IMR-90 (cell line): Measurements from ENCODE around the gene LETM1. TPM values are rescaled to one million over a fixed set of nuclear protein-coding genes. Genes with fewer than 3 reads are reported as not detected.

Experiments used
- ATAC-seq: fragments of 200-7000 bp; cut with Tn5 transposase; 2 replicates; pipeline ENCODE4 v1.9.1; 2020; ENCODE audit warnings: low read depth, mild to moderate bottlenecking, moderate library complexity
- BruUV-seq: library from RNA; stranded (reverse); fragments of 400-500 nt; replicated peaks from 2 replicates; lab custom pipeline; 2021; lab: Mats Ljungman, UMichigan
- CTCF ChIA-PET: fragments of 300-600 bp; formaldehyde crosslinking; extraction: SDS; loops from one replicate; lab custom pipeline; 2021; ENCODE audit warnings: antibody characterized with exemption; lab: Yijun Ruan, JAX
- POLR2A ChIA-PET: fragments of 300-600 bp; sonication (Branson Sonifier 250); formaldehyde crosslinking; loops from one replicate; lab custom pipeline; 2022; ENCODE audit warnings: antibody characterized with exemption; ENCODE audit not compliant: unreplicated experiment; lab: Charles Lee
- DNase-seq: peaks from one replicate; pipeline ENCODE4 v3.0.0; 2013
- H2AFZ ChIP-seq: replicated peaks from 2 replicates; pipeline ENCODE3; 2013; ENCODE audit warnings: low read length, mild to moderate bottlenecking; ENCODE audit not compliant: poor library complexity
- H2AK5ac ChIP-seq: 2 replicates; pipeline ENCODE4 v1.6.1; 2013; ENCODE audit warnings: low read depth, low read length, inconsistent platforms
- H2AK9ac ChIP-seq: replicated peaks from 2 replicates; pipeline ENCODE3; 2013; ENCODE audit warnings: mild to moderate bottlenecking, low read depth, low read length, moderate library complexity; ENCODE audit not compliant: poor library complexity
- H2BK120ac ChIP-seq: 2 replicates; pipeline ENCODE4 v1.6.1; 2013; ENCODE audit warnings: low read depth, low read length, inconsistent platforms
- H2BK15ac ChIP-seq: 3 replicates; pipeline ENCODE4 v1.6.1; 2013; ENCODE audit warnings: low read depth, low read length, inconsistent platforms
- H2BK20ac ChIP-seq: 2 replicates; pipeline ENCODE4 v1.6.1; 2013; ENCODE audit warnings: low read depth, mild to moderate bottlenecking, inconsistent platforms, low read length, moderate library complexity
- H2BK5ac ChIP-seq: 2 replicates; pipeline ENCODE4 v1.6.1; 2013; ENCODE audit warnings: mild to moderate bottlenecking, low read depth, low read length, inconsistent platforms; ENCODE audit not compliant: poor library complexity, severe bottlenecking
- H3K14ac ChIP-seq: replicated peaks from 2 replicates; pipeline ENCODE4 v1.6.1; 2013; ENCODE audit warnings: low read depth, low read length, inconsistent platforms
- H3K18ac ChIP-seq: 2 replicates; pipeline ENCODE4 v1.6.1; 2013; ENCODE audit warnings: low read depth, low read length, control low read depth
- H3K23ac ChIP-seq: 2 replicates; pipeline ENCODE4 v1.6.1; 2013; ENCODE audit warnings: low read depth, low read length, inconsistent platforms
- H3K27ac ChIP-seq: 2 replicates; pipeline ENCODE4 v1.5.1; 2013; ENCODE audit warnings: mild to moderate bottlenecking, control low read depth, low read length; ENCODE audit not compliant: insufficient read depth
- H3K27me3 ChIP-seq: 2 replicates; pipeline ENCODE4 v1.6.1; 2013; ENCODE audit warnings: low read length; ENCODE audit not compliant: control insufficient read depth, insufficient read depth
- H3K36me3 ChIP-seq: 2 replicates; pipeline ENCODE4 v1.6.1; 2013; ENCODE audit warnings: low read length, mixed read lengths; ENCODE audit not compliant: control insufficient read depth, insufficient read depth
- H3K4ac ChIP-seq: 2 replicates; pipeline ENCODE4 v1.6.1; 2013; ENCODE audit warnings: low read depth, low read length, inconsistent platforms
- H3K4me1 ChIP-seq: 2 replicates; pipeline ENCODE4 v1.6.1; 2013; ENCODE audit warnings: low read length, mixed read lengths; ENCODE audit not compliant: control insufficient read depth, insufficient read depth
- H3K4me2 ChIP-seq: 2 replicates; pipeline ENCODE4 v1.6.1; 2013; ENCODE audit warnings: low read depth, mild to moderate bottlenecking, control low read depth, low read length, moderate library complexity
- H3K4me3 ChIP-seq: 2 replicates; pipeline ENCODE4 v1.5.1; 2013; ENCODE audit warnings: low read depth, mild to moderate bottlenecking, control low read depth, low read length, moderate library complexity; ENCODE audit not compliant: insufficient read depth
- H3K56ac ChIP-seq: 2 replicates; pipeline ENCODE4 v1.6.1; 2013; ENCODE audit warnings: low read length, inconsistent platforms; ENCODE audit not compliant: insufficient read depth; ENCODE audit errors: extremely low read depth
- H3K79me1 ChIP-seq, 2 experiments: 2 replicates each; pipeline ENCODE4 v1.6.1; 2013; ENCODE audit warnings: low read length in 2 of 2, inconsistent platforms in 1 of 2, low read depth in 1 of 2
- H3K9ac ChIP-seq: 2 replicates; pipeline ENCODE4 v1.6.1; 2013; ENCODE audit warnings: low read depth, low read length, control low read depth
- H3K9me1 ChIP-seq: 2 replicates; pipeline ENCODE4 v1.6.1; 2013; ENCODE audit warnings: low read length, inconsistent platforms; ENCODE audit not compliant: insufficient read depth
- H3K9me3 ChIP-seq: 2 replicates; pipeline ENCODE4 v1.6.1; 2013; ENCODE audit warnings: low read length; ENCODE audit not compliant: control insufficient read depth, insufficient read depth
- H4K20me1 ChIP-seq: 2 replicates; pipeline ENCODE4 v1.6.1; 2013; ENCODE audit warnings: low read length, inconsistent platforms; ENCODE audit not compliant: insufficient read depth
- H4K5ac ChIP-seq: 2 replicates; pipeline ENCODE4 v1.6.1; 2013; ENCODE audit warnings: mild to moderate bottlenecking, low read depth, low read length, control low read depth
- H4K8ac ChIP-seq, 2 experiments: 2 replicates each; pipeline ENCODE4 v1.6.1; 2013; ENCODE audit warnings: low read depth in 2 of 2, low read length in 2 of 2, control low read depth in 1 of 2, inconsistent platforms in 1 of 2
- H4K91ac ChIP-seq: 2 replicates; pipeline ENCODE4 v1.6.1; 2013; ENCODE audit warnings: low read depth, low read length, inconsistent platforms; ENCODE audit not compliant: insufficient read depth
- CEBPB ChIP-seq: IDR thresholded peaks from 2 replicates; pipeline ENCODE4 v1.6.1; 2012; ENCODE audit warnings: low read depth, low read length, improper control_type of control experiment
- CHD1 ChIP-seq: IDR thresholded peaks from 2 replicates; pipeline ENCODE4 v1.6.1; 2012; ENCODE audit warnings: low read depth, low read length, improper control_type of control experiment
- FOS ChIP-seq: fragments of 150-350 bp; IDR thresholded peaks from 2 replicates; pipeline ENCODE4 v1.6.1; 2016; ENCODE audit warnings: low read depth, low read length
- MAZ ChIP-seq: IDR thresholded peaks from 2 replicates; pipeline ENCODE4 v1.6.1; 2012; ENCODE audit warnings: low read depth, mild to moderate bottlenecking, low read length, improper control_type of control experiment, moderate library complexity, borderline replicate concordance
- MXI1 ChIP-seq: IDR thresholded peaks from 2 replicates; pipeline ENCODE4 v1.6.1; 2012; ENCODE audit warnings: low read depth, mild to moderate bottlenecking, low read length, moderate library complexity, borderline replicate concordance
- RCOR1 ChIP-seq: IDR thresholded peaks from 2 replicates; pipeline ENCODE4 v1.6.1; 2012; ENCODE audit warnings: mild to moderate bottlenecking, low read length, improper control_type of control experiment; ENCODE audit not compliant: insufficient replicate concordance
- RFX5 ChIP-seq: IDR thresholded peaks from 2 replicates; pipeline ENCODE4 v1.8.0; 2012; ENCODE audit warnings: low read depth, mild to moderate bottlenecking, low read length, moderate library complexity
- SMC3 ChIP-seq: fragments of 150-350 bp; IDR thresholded peaks from 2 replicates; pipeline ENCODE4 v1.6.1; 2016; ENCODE audit warnings: low read depth, mild to moderate bottlenecking, antibody characterized with exemption, low read length, moderate library complexity
- WGBS, 2 experiments: methylation state at CpG; one replicate each; pipeline versions ENCODE4 v1.1.5 to v1.1.7; 2013; ENCODE audit warnings: missing lambda C conversion rate in 2 of 2; ENCODE audit not compliant: insufficient read length in 1 of 2; ENCODE audit errors: extremely low coverage in 2 of 2; 5-methylcytosine and 5-hydroxymethylcytosine counted together
- dilution Hi-C: fragments of 300-500 bp; cut with HindIII; formaldehyde crosslinking; loops from one replicate; pipeline ENCODE4 v1.14.3; 2018; ENCODE audit warnings: low sequenced_read_pairs; ENCODE audit not compliant: unreplicated experiment
- in situ Hi-C: fragments of 300-500 bp; cut with MboI; formaldehyde crosslinking; loops from 3 replicates; pipeline ENCODE4 v1.14.3; 2019; ENCODE audit warnings: low sequenced_read_pairs, inconsistent platforms, mixed read lengths
- intact Hi-C: fragments of 100-400 bp; cut with micrococcal nuclease; formaldehyde crosslinking; loops from 2 replicates; pipeline ENCODE4 v1.10.0; 2022
- polyA plus RNA-seq, 3 experiments: library from polyadenylated mRNA; depleted of rRNA; stranded (reverse); fragments of >200 nt; gene quantifications; 2 replicates each; pipeline ENCODE4 v1.2.3, GENCODE V29; 2012; ENCODE audit warnings: low replicate concordance in 1 of 3
- total RNA-seq: library from RNA; depleted of rRNA; stranded (reverse); fragments of >200 nt; gene quantifications from 2 replicates; pipeline ENCODE4 v1.2.3, GENCODE V29; 2012
- TF ChIP-seq, protein P1 (sequence below): fragments of 150-350 bp; IDR thresholded peaks from 2 replicates; pipeline ENCODE4 v1.6.1; 2016; ENCODE audit warnings: low read depth, mild to moderate bottlenecking, low read length, moderate library complexity, borderline replicate concordance
- TF ChIP-seq, protein P2 (sequence below): conservative IDR thresholded peaks from 2 replicates; pipeline ENCODE4 v1.5.1; 2012; ENCODE audit warnings: mild to moderate bottlenecking, low read depth, low read length, improper control_type of control experiment

Gene LETM1
- total and polyA plus RNA-seq, 2 of the 4 experiments (the other 2 are of a cell fraction) = 25.0 to 49.3 TPM

GRCh38 chr4:1868912-1869311 lies 13.0 kb upstream of the LETM1 start:
- Histone ChIP-seq H3K36me3 (no peaks in the 10 kb centered on the region), H3K27ac (no peak overlapping the region), H4K8ac (no peak overlapping the region), H2BK20ac (no peak overlapping the region), H2BK15ac (no peak overlapping the region), H2BK5ac (no peak overlapping the region), H3K4me3 (no peak overlapping the region), H3K79me1 (peaks cover 2 to 15% of the 10 kb centered on the region in 2 experiments; a peak in 2 of 4 replicates), H3K23ac (no peak overlapping the region), H3K27me3 (peaks cover 2% of the 10 kb centered on the region; the same call in 1 of the 2 replicates), H2BK120ac (no peak overlapping the region), H3K14ac (no peak overlapping the region), H2AK5ac (peak overlapping the region; percentile 6; the same call in 1 of the 2 replicates), H3K4ac (no peak overlapping the region), H4K91ac (no peak overlapping the region), H3K9me1 (0 out of 2 replicates have a peak, but pooled peaks cover 3% of the 10 kb centered on the region), H3K4me1 (peaks cover 10% of the 10 kb centered on the region), H3K56ac (no peak overlapping the region), H3K18ac (no peak overlapping the region), H3K9me3 (no peaks in the 10 kb centered on the region), H4K5ac (no peak overlapping the region), H2AK9ac (no peak overlapping the region), H2AFZ (no peak overlapping the region), H3K9ac (no peak overlapping the region), H4K20me1 (peaks cover 4% of the 10 kb centered on the region; the same call in 1 of the 2 replicates), H3K4me2 (no peak overlapping the region)
- intact Hi-C loops = no loop called here
- in situ Hi-C loops = no loop called here
- no peak for DNase-seq
- ATAC-seq = no peak
- POLR2A ChIA-PET = no interaction called here
- CTCF ChIA-PET = no interaction called here
- dilution Hi-C loops = no loop called here
- 100% methylated on average over 1 of the region's 3 CpGs; no CpG with 5 or more reads in 1 of the 2 experiments for WGBS, 2 experiments
- TF ChIP-seq MAZ = no peak
- no peak for TF ChIP-seq RFX5
- no peak for TF ChIP-seq SMC3
- no peak for TF ChIP-seq MXI1
- TF ChIP-seq FOS = no peak
- TF ChIP-seq CEBPB = no peak
- TF ChIP-seq, protein P1, sequence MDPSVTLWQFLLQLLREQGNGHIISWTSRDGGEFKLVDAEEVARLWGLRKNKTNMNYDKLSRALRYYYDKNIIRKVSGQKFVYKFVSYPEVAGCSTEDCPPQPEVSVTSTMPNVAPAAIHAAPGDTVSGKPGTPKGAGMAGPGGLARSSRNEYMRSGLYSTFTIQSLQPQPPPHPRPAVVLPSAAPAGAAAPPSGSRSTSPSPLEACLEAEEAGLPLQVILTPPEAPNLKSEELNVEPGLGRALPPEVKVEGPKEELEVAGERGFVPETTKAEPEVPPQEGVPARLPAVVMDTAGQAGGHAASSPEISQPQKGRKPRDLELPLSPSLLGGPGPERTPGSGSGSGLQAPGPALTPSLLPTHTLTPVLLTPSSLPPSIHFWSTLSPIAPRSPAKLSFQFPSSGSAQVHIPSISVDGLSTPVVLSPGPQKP = no peak
- TF ChIP-seq RCOR1 = no peak
- no peak for TF ChIP-seq CHD1
- TF ChIP-seq, protein P2, sequence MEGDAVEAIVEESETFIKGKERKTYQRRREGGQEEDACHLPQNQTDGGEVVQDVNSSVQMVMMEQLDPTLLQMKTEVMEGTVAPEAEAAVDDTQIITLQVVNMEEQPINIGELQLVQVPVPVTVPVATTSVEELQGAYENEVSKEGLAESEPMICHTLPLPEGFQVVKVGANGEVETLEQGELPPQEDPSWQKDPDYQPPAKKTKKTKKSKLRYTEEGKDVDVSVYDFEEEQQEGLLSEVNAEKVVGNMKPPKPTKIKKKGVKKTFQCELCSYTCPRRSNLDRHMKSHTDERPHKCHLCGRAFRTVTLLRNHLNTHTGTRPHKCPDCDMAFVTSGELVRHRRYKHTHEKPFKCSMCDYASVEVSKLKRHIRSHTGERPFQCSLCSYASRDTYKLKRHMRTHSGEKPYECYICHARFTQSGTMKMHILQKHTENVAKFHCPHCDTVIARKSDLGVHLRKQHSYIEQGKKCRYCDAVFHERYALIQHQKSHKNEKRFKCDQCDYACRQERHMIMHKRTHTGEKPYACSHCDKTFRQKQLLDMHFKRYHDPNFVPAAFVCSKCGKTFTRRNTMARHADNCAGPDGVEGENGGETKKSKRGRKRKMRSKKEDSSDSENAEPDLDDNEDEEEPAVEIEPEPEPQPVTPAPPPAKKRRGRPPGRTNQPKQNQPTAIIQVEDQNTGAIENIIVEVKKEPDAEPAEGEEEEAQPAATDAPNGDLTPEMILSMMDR = no peak
- no TSS peak for BruUV-seq
